GM12878 (cell line): ENCODE results near the gene PKHD1. TPM values are rescaled to one million over a fixed set of nuclear protein-coding genes. Genes with fewer than 3 reads are reported as not detected.

ENCODE experiments used
- BACH1 ChIP-seq: fragments of 450-650 bp; IDR thresholded peaks from 2 replicates; pipeline ENCODE4 v1.6.1; 2017; ENCODE audit warnings: mild to moderate bottlenecking, borderline replicate concordance
- FOXK2 ChIP-seq: fragments of 450-650 bp; IDR thresholded peaks from 2 replicates; pipeline ENCODE4 v1.6.1; 2017; ENCODE audit warnings: mild to moderate bottlenecking, moderate library complexity
- HDAC2 ChIP-seq: fragments of 200-600 bp; sonication (generic); IDR thresholded peaks from 2 replicates; pipeline ENCODE4 v1.6.1; 2017
- HDAC6 ChIP-seq: fragments of 200-600 bp; sonication (generic); IDR thresholded peaks from one replicate; pipeline ENCODE4 v1.8.0; 2017; ENCODE audit warnings: antibody characterized with exemption; ENCODE audit not compliant: unreplicated experiment
- HSF1 ChIP-seq: fragments of 150-350 bp; IDR thresholded peaks from 2 replicates; pipeline ENCODE4 v1.6.1; 2014; ENCODE audit warnings: mild to moderate bottlenecking, low read depth, low read length
- IKZF2 ChIP-seq, 2 experiments: fragments of 450-650 bp; IDR thresholded peaks; 2 replicates each; pipeline ENCODE4 v1.6.1; 2017; ENCODE audit warnings: mild to moderate bottlenecking in 2 of 2, moderate library complexity in 2 of 2
- KDM1A ChIP-seq: fragments of 200-600 bp; sonication (generic); IDR thresholded peaks from 2 replicates; pipeline ENCODE4 v1.6.1; 2016; ENCODE audit warnings: borderline replicate concordance
- KLF5 ChIP-seq: fragments of 450-650 bp; IDR thresholded peaks from 2 replicates; pipeline ENCODE4 v1.6.1; 2014; ENCODE audit warnings: mild to moderate bottlenecking; ENCODE audit not compliant: partially characterized antibody
- NR2C1 ChIP-seq: fragments of 450-650 bp; IDR thresholded peaks from 2 replicates; pipeline ENCODE4 v1.6.1; 2017; ENCODE audit warnings: antibody characterized with exemption, mild to moderate bottlenecking, moderate library complexity
- RELB ChIP-seq: fragments of 450-650 bp; IDR thresholded peaks from 2 replicates; pipeline ENCODE4 v1.6.1; 2017; ENCODE audit warnings: low read depth, mild to moderate bottlenecking, moderate library complexity
- SREBF1 ChIP-seq: IDR thresholded peaks from 2 replicates; pipeline ENCODE4 v1.6.1; 2012; ENCODE audit warnings: mild to moderate bottlenecking, low read length
- STAT1 ChIP-seq: fragments of 450-650 bp; conservative IDR thresholded peaks from 2 replicates; pipeline ENCODE4 v1.6.1; 2014; ENCODE audit warnings: antibody characterized with exemption, mild to moderate bottlenecking
- ZNF687 ChIP-seq: fragments of 450-650 bp; IDR thresholded peaks from 2 replicates; pipeline ENCODE4 v1.6.1; 2017; ENCODE audit warnings: mild to moderate bottlenecking, moderate library complexity
- polyA plus RNA-seq, 11 experiments: library from polyadenylated mRNA; depleted of rRNA in 4 of 11; unstranded in 6 of 11; stranded (reverse) in 5 of 11; fragments of >200 nt; fragmentation: Nextera tagmentation in 4 of 11; fragmentation: Illumina TruSeq in 1 of 11; extraction: Ambion mirVana in 4 of 11; extraction: Trizol in 1 of 11; gene quantifications; 1 replicate in 1 of 11; 2 replicates in 10 of 11; pipeline versions ENCODE4 v1.2.1 to v1.2.3, GENCODE V29; 2011 to 2016; ENCODE audit warnings: inconsistent platforms in 2 of 11, missing spikeins in 2 of 11, low read depth in 1 of 11
- total RNA-seq, 4 experiments: library from RNA; depleted of rRNA in 3 of 4; stranded (reverse); fragments of >200 nt in 3 of 4; fragmentation: Illumina TruSeq in 1 of 4; extraction: Trizol in 1 of 4; gene quantifications; 2 replicates each; pipeline versions ENCODE4 v1.2.1 to v1.2.3, GENCODE V29; 2013 to 2021
- TF ChIP-seq, protein P1 (sequence below): IDR thresholded peaks from 2 replicates; pipeline ENCODE4 v1.6.1; 2012; ENCODE audit warnings: low read depth, low read length, improper control_type of control experiment
- TF ChIP-seq, protein P2 (sequence below): IDR thresholded peaks from 2 replicates; pipeline ENCODE4 v1.6.1; 2012; ENCODE audit warnings: improper control_type of control experiment, low read depth, low read length; ENCODE audit not compliant: insufficient replicate concordance
- TF ChIP-seq, protein P3 (sequence below): IDR thresholded peaks from 2 replicates; pipeline ENCODE4 v1.6.1; 2012; ENCODE audit warnings: low read depth, low read length, improper control_type of control experiment

PKHD1 gene
- total and polyA plus RNA-seq, 10 of the 15 experiments (the other 5 are each of a cell fraction or from before 2014, with no cell fraction given), result under 0.01 to 0.90 (median 0.02) TPM; not detected in 1

- TF ChIP-seq RELB (peak; percentile 75; the same call in 1 of the 2 replicates), BACH1 (no peak; the same call in 1 of the 2 replicates), HDAC2 (no peak), KLF5 (no peak), IKZF2 (IDR thresholded peaks at IDR 0.05) (peak; percentile 85), STAT1 (no peak), SREBF1 (no peak), NR2C1 (no peak), KDM1A (no peak), ZNF687 (no peak), HSF1 (no peak), FOXK2 (no peak), HDAC6 (no peak)
- TF ChIP-seq, protein P1, sequence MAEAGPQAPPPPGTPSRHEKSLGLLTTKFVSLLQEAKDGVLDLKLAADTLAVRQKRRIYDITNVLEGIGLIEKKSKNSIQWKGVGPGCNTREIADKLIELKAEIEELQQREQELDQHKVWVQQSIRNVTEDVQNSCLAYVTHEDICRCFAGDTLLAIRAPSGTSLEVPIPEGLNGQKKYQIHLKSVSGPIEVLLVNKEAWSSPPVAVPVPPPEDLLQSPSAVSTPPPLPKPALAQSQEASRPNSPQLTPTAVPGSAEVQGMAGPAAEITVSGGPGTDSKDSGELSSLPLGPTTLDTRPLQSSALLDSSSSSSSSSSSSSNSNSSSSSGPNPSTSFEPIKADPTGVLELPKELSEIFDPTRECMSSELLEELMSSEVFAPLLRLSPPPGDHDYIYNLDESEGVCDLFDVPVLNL, result no peak
- TF ChIP-seq, protein P2, sequence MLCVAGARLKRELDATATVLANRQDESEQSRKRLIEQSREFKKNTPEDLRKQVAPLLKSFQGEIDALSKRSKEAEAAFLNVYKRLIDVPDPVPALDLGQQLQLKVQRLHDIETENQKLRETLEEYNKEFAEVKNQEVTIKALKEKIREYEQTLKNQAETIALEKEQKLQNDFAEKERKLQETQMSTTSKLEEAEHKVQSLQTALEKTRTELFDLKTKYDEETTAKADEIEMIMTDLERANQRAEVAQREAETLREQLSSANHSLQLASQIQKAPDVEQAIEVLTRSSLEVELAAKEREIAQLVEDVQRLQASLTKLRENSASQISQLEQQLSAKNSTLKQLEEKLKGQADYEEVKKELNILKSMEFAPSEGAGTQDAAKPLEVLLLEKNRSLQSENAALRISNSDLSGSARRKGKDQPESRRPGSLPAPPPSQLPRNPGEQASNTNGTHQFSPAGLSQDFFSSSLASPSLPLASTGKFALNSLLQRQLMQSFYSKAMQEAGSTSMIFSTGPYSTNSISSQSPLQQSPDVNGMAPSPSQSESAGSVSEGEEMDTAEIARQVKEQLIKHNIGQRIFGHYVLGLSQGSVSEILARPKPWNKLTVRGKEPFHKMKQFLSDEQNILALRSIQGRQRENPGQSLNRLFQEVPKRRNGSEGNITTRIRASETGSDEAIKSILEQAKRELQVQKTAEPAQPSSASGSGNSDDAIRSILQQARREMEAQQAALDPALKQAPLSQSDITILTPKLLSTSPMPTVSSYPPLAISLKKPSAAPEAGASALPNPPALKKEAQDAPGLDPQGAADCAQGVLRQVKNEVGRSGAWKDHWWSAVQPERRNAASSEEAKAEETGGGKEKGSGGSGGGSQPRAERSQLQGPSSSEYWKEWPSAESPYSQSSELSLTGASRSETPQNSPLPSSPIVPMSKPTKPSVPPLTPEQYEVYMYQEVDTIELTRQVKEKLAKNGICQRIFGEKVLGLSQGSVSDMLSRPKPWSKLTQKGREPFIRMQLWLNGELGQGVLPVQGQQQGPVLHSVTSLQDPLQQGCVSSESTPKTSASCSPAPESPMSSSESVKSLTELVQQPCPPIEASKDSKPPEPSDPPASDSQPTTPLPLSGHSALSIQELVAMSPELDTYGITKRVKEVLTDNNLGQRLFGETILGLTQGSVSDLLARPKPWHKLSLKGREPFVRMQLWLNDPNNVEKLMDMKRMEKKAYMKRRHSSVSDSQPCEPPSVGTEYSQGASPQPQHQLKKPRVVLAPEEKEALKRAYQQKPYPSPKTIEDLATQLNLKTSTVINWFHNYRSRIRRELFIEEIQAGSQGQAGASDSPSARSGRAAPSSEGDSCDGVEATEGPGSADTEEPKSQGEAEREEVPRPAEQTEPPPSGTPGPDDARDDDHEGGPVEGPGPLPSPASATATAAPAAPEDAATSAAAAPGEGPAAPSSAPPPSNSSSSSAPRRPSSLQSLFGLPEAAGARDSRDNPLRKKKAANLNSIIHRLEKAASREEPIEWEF, result no peak
- TF ChIP-seq, protein P3, sequence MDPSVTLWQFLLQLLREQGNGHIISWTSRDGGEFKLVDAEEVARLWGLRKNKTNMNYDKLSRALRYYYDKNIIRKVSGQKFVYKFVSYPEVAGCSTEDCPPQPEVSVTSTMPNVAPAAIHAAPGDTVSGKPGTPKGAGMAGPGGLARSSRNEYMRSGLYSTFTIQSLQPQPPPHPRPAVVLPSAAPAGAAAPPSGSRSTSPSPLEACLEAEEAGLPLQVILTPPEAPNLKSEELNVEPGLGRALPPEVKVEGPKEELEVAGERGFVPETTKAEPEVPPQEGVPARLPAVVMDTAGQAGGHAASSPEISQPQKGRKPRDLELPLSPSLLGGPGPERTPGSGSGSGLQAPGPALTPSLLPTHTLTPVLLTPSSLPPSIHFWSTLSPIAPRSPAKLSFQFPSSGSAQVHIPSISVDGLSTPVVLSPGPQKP, result no peak
Measured at GRCh38 chr6:51928320-51928719, 159.1 kb downstream of the PKHD1 start (continued).
